ENCODE measurements around the gene FAM163B.

- TF ChIP-seq CTCF (IDR thresholded peaks at IDR 0.05; ENCODE audit: low read length) (no peak), EZH2 (IDR thresholded peaks at IDR 0.05; ENCODE audit: borderline replicate concordance, low read length) (no peak)
Observed at GRCh38 chr9:133553123-133553522, 56.1 kb downstream of the FAM163B start.
